Ecto neural progenitor cell (in vitro differentiated cells): Measurements from ENCODE around the gene PRF1.

Source experiments
- DNase-seq: peaks from one replicate; pipeline ENCODE4 v3.0.0-alpha.2; 2018; ENCODE audit warnings: low spot score

The PRF1 gene

DNA sequence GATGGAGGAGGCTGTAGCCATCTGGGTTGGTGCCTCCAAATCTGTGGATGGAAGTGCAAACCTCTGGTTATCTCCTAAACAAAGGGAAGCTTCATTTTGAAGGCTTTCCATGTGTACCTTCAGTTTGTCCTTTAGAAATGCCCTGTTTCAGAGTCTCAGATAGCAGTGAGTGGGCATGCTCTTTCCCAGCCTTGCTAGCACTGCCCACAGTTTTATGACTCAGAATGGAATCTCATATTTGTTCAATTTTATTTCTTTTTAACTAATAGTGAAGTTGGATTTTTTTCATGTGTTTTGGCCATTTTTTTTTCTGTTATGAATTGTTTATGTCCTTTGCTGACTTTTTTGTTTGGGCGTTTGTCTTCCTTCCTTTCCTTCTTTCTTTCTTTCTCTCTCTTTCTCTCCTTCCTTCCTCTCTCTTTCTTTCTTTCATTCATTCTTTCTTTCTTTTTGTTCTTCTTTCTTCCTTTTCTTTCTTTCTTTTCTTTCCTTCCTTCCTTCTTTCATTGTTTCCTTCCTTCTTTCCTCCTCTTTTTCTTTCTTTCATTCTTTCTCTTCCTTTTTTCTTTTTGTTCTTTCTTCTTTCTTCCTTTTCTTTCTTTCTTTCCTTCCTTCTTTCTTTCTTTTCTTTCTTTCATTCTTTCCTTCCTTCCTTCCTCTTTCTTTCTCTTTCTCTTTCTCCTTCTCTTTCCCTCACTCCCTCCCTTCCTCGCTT is 25.6 kb downstream of the PRF1 start:
- no peak for DNase-seq

DNA sequence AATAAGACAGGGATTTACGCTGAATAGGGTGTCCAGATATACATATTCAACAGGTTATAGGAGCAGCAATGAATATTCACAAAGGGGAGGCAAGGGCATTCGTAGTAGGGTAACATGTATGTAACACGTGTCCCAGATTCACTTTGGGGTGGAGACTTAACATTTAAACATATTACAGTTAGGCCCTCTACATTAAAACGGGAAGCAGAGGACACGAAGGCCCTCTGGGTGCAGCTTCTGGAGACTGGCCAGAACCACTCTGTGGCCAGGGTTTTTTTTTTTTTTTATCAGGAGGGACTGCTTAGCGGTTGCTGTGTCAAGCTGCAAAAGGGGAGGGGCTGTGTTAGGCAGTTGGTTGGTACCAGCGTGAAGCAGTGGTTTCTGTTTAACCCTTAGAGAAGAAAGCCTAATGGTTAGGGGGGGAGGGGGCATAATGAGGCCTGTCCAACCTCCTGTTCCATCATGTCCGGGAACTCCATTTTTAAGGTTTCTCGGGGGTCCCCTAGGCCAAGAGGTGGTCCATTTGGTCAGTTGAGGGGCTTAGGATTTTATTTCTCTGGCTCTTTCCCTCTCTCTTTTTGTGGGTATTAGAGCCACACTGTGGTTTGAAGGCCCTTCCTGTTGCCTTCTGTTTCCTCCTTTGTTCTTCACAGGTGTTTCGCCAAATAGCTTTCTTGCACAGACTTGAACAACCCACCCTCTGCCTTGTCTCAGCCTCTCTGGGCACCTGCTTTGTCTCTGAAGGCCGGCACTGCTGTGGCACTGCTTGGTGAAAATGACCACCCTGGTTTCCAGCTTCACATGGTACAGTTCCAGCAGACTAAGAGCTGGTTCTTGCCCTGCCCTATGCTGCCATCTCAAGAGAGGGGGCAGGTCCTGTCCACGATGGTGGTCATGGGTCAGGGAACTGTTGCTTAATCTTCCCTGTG is 26.4 kb downstream of the PRF1 start:
- DNase-seq: no peak

DNA sequence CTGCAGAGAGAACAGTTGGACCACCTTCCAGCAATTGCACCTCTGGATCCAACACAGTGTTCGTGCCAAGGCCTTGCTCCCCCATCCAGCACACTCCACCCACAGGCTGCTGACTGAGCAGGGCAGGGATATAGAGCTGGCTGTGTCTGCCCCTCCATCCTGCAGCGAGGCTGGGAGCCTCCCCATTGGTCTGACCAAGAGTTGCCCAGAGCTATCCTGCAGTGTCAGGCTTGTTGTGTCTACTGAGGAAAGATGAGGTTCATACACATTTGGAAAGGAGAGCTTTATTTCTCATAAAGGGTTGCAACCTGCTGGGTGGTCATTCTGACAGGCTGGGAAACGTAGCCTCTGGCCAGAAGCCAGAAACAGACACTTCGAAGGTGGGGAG is 27.1 kb downstream of the PRF1 start:
- no peak for DNase-seq

DNA sequence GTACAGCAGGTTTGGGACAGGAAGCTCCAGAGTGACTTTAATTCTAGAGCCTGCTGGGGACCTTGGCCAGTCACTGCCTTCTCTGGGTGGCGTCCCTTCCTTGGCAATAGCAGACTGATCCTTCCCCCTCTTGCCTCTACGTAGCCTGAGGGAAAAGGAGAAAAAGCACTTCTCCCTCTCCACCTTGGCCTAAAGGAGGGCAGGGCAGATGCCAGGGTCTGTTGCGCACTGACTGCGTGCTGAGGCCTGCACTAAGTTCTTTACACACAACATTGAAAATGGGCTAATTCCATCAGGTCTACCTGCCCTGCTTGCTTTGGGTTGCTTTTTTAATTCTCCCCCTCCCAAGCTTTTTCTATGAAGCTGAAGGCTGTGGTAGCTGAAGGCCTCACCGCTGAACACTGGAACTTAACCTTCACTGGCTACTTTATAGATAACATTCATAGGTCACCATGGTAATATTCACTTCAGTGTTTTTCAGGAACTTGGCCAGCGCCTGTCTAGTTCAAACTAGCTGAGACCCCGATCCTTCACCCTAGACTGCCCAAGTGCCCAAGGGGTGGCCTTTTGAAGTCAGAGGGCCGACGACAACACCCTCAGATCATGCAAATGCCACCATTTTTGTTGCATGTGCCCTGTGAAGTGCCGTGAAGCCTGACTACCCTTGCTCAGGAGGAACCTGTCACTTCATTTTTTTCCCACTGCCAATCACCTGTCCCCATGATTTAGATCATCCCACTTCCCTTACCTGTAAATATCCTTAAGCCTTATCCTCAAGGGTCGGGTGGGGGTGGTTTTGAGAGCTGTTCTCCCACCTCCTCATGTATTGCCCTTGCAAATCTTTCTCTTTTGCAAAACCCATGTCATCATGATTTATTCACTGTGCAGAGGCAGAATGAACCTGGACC is 28.7 kb downstream of the PRF1 start:
- DNase-seq: no peak

DNA sequence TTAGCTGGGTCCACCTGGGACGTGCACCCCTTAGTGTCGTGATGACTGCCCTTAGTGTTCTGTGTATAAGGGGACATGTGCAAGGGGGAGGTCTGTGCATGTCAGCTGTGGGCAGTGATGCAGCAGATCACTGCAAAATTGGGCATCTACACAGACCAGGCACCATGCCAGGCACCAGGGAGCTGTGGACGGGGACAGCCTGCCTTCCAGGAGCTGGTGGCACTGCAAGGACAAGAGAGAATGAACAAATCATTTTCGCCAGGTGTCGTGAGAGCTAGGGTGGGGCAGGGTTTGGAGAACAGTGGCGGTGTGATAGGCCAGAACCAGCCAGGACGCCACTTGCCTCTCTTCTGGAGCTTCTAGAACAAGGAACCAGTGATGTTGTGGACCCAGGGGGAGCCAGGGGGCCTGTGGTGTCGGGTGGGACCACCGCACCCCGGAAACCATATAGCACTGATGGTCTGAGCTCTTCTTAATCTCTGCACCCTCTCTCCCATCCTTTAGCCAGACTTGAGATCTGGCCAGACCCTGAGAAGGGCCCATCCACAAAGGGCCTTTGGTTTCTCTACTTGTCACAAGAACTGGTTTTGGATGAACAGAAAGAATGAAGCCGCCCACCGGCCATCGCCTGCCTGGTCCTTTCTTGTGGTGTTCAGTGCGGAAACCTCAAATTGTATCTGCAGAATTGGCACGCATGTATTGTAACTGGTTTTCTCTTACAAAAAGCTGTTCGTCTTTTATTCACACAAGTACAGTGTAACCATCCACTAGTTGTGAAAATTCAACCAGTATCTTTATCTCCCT is 30.7 kb downstream of the PRF1 start:
- DNase-seq: no peak

DNA sequence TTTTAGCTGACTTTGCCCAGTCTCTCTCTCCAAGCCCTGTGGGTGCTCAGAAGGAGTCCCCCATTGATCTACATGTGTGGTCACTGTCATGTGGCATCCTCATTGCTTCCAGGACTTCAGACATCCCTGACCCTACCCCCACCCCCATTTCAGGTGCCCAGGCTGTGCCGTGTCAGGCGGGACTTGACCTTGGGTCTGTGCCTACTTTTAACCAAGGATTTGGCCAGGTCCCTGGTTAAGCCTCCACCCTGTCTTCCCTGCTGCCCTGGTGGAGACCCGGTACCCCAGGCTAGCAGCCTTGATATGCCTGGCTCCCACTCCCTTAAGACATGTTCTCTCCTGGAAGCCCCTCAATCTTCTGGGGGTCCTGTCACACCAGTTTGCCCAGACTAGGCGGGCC is 31.3 kb downstream of the PRF1 start:
- no peak for DNase-seq

DNA sequence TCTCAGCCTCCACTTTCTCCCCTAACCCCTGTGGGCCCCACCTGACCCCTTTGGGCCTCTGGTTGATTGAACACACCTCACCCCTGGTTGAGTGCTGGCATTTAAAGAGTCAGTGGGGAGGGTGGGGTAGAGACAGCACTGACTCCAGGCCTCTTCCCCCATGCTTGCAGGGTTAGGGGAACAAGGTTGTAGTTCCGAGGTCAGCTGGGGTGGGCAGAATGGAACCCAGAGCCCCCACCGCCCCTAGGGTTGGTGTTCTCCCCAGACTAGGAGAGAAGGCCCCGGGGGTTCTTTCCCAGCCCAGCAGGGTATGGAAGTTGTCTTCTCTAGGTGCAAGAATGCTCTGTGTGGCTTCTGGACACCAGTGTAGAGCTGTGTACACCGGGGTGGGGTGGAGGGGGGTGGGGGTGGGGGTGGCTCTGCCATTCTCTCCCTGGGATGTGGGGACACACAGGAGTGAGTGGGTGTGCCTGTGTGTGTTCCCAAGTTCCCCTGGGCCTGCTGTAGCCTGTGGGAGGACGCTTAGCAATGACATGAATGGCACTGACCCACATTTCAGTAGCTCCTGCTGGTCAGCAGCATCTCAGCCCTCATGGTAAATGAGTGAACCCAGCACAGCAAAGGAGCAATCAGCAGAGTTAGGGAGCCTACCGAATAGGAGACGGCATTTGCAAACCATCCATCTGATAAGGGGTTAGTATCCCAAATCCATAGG is 33.6 kb downstream of the PRF1 start:
- DNase-seq: no peak

DNA sequence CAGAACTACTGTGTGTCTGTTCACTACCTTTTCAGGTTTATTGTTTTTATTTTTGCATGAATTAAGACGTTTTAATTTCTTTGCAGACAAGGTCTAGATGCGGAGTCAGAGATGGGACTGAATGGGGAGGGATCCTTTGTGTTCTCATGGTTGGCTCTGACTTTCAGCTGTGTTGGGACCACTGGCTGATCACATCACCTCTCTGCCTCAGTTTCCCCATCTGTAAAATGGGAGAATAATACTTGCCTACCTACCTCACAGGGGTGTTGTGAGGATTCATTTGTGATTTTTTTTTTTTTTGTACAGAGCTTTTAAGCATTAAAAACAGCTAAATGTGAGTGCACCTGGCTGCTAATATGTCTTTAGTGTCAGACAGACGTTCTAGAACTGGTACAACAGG is 34.4 kb downstream of the PRF1 start:
- no peak for DNase-seq

DNA sequence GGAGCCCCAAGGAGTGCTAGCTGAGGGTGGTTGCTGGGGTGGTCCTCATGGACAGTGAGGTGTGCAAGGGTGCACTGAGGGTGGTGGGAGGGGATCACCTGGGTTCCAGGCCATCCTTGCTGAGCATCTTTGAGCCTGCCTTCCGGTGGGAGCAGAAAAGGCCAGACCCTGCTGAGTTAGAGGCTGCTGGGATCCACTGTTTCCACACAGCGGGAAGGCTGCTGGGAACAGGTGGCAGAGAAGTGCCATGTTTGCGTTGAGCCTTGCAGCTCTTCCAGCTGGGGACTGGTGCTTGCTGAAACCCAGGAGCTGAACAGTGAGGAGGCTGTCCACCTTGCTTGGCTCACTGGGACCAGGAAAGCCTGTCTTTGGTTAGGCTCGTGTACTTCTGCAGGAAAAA is 34.9 kb downstream of the PRF1 start:
- no peak for DNase-seq

DNA sequence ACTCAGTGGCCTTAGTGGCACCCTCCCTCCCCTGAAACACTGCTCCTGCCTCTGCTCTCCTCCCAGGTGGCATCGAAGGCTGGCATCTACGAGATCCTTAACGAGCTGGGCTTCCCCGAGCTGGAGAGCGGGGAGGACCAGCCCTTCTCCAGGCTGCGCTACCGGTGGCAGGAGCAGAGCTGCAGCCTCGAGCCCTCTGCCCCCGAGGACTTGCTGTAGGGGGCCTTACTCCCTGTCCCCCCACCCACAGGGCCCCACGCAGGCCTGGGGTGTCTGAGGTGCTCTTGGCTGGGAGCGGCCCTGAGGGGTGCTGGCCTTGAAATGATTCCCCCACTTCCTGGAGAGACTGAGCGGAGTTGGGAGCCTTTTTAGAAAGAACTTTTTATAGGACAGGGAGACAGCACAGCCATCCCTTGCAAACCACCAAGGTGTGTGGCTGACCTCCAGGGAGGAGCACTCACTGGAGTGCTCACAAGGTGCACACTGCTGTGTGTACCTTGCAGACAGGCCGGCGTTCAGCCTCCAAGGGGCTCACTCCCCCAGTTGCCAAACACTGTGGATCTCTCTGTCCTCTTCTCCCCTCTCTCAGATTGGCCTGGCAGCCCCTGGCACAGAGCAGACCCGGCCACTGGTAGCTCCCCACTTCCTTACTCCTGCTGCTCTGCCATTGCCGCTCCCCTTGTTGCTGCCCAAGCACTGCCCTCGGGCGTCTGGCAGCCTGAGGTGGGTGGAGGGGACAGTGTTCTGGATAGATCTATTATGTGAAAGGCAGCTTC is 35.8 kb downstream of the PRF1 start:
- DNase-seq: no peak

DNA sequence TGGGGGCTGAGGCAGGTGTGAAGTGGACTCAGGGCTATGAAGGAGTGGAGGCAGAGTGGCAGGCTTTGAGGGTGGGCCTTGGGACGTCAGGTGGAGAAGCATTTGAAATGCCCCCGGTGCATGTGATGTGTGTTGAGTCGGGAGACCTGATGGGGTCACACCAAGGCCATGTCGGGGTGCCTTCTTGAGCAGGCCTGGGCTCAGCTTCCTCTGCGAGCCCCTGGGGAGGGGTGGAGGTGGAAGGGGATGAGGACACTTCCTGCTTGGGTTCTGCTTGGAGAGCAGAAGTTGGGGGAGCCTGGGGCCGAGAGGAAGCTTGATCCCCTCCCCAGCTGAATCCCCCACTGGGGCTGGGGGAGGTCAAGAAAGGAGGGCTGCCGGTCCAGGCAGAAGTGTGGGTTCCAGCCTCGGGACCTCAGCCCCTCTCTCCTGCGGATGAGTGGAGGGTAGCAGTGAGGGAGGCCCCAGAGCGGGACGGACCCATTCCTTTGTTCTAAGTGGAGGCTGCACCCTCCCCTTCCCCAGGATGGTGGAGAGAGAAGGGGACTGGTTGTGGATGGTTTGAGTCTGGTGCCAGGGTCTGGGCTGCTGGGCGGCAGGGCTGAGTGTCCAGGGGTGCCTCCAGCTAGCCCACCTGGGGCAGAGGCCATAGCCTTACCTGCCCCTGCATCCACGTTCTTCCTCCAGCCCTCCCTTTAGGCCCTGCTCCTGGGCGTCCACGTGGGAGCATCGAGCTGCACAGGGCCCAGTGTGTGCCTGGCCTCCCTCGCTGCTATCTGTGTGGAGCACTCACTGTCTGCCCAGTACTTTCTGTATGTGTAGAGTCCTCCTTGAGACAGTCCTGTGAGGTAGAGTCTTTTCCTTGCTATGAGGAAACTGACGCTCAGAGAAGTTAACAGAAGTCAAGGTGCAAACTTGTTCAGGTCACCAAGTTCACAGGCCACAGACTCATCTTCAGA is 36.7 kb downstream of the PRF1 start:
- DNase-seq: no peak

DNA sequence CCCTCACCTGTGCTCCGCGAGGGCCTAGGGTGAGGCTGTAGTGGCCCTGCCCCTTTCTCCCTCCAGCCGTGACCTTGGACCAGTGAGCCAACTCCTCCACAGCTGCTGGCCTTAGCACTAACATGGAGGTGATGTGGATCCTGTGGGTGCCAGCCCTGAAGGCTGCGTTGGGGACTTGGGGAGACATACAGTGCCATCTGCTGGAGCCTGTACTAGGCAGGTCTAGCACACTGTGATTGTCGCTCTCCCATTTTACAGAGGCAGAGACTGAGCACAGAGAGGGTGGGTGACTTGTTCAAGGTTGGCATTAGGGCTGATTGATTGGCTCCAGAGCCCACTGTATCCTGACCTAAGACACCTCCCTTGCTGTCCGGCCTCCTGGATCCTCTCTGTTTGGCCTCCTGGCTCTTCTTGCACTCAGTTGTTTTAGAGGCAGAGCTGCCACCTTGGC is 37.6 kb downstream of the PRF1 start:
- no peak for DNase-seq

DNA sequence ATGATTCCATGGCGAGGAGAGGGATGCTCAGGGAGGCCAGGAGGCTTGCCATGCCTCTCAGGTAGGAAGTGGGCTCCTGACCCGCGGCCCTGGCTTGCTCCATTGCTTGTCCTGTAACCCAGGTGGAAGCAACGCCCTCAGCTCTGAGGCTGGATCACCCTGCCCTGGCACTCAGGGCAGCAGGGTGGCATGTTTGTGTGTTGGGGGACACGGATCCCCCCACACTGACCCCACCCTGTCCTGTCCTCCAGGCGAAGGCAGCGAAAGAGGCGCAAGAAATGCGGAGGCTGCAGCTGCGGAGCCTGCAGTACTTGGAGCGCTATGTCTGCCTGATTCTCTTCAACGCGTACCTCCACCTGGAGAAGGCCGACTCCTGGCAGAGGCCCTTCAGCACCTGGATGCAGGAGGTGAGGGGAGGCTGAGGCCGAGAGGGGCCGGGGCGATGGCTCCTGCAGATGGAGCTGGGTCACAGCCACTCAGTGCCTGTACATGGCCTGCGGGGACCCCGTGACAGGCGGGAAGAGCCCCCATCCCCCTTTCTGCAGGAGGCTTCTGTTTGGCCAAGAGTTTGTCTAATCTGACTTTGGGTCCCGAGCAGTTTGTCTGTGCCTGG is 38.3 kb downstream of the PRF1 start:
- no peak for DNase-seq

DNA sequence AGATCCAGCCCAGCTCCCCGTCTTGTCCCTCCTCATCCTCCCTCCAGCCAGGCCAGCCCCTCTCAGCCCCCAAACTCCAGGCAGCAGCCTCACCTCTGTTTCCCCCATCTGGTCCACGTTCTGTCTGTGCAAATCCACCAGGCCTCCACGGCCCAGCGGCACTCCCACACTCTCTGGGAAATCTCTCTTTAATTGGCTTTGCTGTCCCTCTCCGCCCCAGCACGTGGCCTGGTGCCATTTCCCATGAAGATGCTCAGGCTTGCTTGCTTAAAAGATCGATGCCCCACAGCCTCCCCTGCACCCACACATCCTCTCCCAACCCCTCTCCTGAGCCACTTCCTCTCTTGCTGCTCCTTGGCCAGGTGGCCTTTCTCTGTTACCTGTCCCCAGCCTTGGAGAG is 39.3 kb downstream of the PRF1 start:
- DNase-seq: no peak

DNA sequence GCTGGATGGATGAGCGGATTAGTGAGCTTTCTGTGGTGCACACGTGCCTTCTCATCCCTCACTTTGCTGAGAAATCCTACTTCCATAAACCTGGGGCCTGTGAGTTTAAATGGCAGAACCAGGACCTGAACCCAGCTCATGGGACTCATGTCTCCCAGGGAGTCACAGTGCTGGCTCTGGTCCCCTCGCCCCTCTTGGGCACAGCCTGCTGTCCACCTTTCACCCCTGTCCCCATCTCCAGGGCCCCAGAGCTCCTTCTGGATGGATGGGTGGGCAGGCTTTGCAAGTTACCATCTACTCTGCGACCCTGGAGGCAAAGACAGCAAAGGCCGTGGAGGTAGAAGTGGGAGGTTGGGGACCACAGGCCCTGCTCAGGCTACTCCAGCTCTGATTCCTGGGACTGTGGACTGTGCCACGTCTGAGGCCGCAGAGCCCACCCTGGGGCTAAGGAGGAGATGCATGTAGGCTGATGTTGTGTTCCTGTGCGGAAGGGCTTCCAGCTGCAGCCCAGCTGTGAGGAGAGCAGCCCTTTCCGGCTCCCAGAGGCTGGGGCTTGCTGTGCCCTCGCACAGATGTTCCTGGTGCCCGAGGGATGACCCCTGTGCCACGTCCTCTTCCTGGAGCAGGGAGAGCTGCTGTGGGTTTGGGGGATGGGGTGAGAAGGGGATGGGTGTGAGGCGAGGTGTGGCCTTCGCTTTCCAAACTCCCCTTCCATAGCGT is 40.3 kb downstream of the PRF1 start:
- no peak for DNase-seq

DNA sequence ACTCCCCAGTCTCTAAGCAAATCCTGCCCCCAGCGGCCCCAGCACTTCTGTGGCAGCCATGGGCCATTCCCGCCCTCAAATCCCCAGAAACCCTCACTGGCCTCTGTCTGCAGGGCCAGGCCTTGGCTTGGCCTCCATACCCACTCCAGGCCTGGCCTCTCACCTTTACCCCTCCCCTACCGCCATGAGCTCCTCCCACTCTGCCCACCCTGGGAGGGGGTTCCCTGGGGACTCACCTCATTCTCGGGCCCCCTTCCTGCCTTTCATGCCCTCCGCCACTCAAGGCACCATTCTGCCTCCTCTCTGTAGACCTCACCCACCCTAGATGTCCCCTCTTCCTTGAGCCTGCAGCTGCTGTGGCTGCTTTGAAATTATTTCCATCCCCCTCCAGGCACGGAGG is 41.0 kb downstream of the PRF1 start:
- no peak for DNase-seq

DNA sequence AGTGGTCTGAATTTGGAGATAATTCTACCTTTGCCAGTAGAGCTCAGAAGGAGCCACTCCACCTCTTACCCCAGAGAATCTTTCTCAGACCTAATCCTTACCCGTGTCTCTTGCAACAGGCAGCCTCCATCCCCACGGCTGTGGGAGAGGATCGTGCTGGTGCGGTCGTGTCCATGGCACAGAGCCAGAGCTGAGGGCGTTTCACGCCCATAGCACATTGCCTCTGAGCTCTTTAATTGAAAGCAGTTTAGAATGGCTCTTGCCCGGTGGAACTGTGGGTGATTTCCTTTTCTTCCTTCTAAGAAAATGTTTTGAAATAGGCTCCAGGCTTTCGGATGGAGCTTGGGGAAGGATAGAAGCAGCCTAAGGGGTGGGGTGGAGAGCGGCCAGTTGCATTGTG is 41.5 kb downstream of the PRF1 start:
- DNase-seq: no peak

DNA sequence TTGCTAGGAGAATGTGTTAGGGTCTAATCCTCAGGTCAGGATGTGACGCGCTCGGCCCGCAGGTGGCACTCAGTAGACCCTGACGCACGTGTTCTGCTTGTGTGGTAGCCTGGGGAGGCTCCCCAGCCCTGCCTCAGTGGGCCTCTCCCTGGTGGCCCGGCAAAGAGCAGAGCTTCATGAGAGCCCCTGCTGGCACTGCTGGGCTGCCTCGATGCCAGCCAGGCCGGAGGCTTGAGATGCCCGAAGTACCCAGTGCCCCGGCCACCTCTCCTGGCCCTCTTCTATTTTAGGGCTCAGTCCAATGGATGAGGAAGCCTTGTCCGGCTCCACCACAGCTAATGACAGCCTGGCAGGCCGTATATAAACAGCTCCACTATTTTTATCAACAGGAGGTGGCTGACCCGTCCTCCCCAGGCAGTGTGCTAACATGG is 42.0 kb downstream of the PRF1 start:
- no peak for DNase-seq
